PC-3 (cell line): Measurements from ENCODE around the gene NRIP2.

Experiments
- CTCF ChIP-seq: fragments of 300-600 bp; sonication (generic); conservative IDR thresholded peaks from 2 replicates; pipeline ENCODE4 v1.5.1; 2017; ENCODE audit warnings: antibody characterized with exemption, low read depth, mild to moderate bottlenecking, low read length
- EZH2phosphoT487 ChIP-seq: fragments of 300-600 bp; sonication (generic); IDR thresholded peaks from 2 replicates; pipeline ENCODE4 v1.6.1; 2018; ENCODE audit warnings: mild to moderate bottlenecking, antibody characterized with exemption, low read length, borderline replicate concordance

- TF ChIP-seq CTCF (no peak), EZH2phosphoT487 (no peak)
Measured at GRCh38 chr12:2851931-2852330, 17.1 kb upstream of the NRIP2 start.
